DOHH2 (cell line): ENCODE data around the gene RALGAPB.

ENCODE experiments used
- EZH2phosphoT487 ChIP-seq: fragments of 200-600 bp; sonication (generic); IDR thresholded peaks from 2 replicates; pipeline ENCODE4 v1.6.1; 2017; ENCODE audit warnings: borderline replicate concordance, mild to moderate bottlenecking, antibody characterized with exemption, low read length, moderate library complexity, mixed read lengths
- TF ChIP-seq, protein P1 (sequence below): fragments of 200-600 bp; sonication (generic); IDR thresholded peaks from one replicate; pipeline ENCODE4 v1.5.1; 2014; ENCODE audit warnings: antibody characterized with exemption, mild to moderate bottlenecking, low read depth, low read length; ENCODE audit not compliant: poor library complexity, severe bottlenecking

DNA sequence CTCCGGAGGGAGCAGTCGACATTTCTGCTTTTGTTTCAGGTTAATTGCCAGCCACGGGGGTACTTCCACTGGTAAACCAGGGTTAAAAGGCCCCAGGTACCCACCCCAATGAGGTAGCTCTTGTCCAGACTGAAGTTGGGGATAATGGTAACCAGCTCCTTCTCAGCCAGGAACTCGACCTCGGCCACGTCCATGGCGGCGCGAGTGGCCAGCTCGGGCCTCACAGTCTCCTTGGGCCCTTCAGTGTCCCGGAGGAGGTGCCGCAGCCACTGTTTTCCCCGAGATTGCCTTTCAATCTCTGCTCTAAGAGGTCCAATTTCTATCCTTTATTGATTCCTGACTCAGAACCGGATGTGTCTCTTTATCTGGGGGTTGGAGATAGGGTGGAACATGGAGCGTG is 142.6 kb downstream of the RALGAPB start:
- TF ChIP-seq, protein P1, sequence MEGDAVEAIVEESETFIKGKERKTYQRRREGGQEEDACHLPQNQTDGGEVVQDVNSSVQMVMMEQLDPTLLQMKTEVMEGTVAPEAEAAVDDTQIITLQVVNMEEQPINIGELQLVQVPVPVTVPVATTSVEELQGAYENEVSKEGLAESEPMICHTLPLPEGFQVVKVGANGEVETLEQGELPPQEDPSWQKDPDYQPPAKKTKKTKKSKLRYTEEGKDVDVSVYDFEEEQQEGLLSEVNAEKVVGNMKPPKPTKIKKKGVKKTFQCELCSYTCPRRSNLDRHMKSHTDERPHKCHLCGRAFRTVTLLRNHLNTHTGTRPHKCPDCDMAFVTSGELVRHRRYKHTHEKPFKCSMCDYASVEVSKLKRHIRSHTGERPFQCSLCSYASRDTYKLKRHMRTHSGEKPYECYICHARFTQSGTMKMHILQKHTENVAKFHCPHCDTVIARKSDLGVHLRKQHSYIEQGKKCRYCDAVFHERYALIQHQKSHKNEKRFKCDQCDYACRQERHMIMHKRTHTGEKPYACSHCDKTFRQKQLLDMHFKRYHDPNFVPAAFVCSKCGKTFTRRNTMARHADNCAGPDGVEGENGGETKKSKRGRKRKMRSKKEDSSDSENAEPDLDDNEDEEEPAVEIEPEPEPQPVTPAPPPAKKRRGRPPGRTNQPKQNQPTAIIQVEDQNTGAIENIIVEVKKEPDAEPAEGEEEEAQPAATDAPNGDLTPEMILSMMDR: no peak
- TF ChIP-seq EZH2phosphoT487: no peak
